ENCODE measurements around the gene PTTG1.

GRCh38 chr5:160437271-160437670, 15.6 kb downstream of the PTTG1 start:
- TF ChIP-seq CTCF (IDR thresholded peaks at IDR 0.05; ENCODE audit: low read depth, low read length, missing input control) (no peak), RAD21 (IDR thresholded peaks at IDR 0.05) (no peak)

All from liver (tissue), 3 donors.